Measurements from ENCODE around the gene TMEM129.

Gene TMEM129

DNA sequence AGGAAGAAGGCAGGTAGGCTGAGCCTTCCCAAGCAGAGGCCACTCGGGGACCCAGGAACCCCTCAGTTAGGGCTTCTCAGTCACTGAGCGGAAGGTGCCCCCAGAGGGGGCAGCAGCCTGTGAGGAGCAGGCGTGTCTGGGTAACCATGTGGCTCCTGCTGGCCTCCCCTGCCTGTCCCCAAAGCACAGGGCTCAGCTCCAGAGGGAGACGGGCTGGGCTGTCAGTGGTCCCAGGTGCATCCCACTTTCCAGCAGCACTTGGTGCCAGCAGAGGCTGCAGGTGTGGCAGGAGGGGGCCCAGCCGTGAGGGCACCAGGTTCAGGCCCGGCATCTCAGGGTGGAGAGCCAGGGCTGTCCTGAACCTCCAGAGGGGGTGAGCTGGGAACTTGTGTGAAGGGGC lies 22.9 kb upstream of the TMEM129 start:
- DNase-seq: no peak

DNA sequence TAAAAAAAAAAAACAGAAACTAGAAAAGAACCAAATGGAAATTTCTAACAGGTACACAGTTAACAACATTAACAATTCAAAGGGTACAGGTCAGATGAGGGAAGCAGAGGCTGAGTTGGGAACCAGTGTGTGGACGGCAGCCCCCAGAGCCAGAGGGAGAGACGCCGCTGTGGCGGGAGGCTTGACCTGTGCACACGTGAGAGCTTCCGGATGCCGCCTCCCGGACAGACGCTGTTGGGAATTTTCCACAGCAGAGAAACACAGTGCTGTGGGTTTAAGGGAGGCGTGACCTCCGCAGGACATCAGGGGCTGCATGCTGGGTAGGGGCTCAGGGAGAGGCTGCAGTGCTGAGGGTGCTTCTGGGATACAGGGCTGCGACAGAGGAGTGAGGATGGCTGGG lies 22.4 kb upstream of the TMEM129 start:
- no peak for DNase-seq

GRCh38 chr4:1741208-1741607 lies 20.1 kb upstream of the TMEM129 start:
- DNase-seq: no peak

DNA sequence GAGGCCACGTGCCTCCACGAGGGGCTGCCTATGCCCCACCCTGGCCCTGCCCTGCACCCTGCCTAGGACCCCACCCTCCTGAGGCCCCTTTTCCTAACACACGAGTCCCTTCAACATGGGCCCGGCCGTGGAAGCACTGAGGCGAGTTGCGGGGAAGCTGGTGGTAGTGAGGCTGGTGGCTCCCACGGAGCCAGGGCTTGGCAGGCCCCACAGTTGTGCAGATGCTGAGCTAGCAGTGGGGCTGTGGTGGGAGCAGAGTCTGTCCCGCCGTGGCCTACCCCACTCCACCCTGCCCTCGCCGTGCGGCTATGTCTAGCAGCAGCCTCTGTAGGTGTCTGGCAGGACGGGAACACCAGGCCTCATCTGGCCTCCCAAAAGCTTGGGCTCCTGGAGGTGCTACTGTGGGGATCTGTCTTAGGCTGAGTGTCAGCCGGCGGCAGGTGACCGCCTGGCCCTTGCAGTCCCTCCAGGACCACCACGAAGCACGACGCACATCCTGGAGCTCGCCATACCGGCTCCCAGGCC lies 19.0 kb upstream of the TMEM129 start:
- DNase-seq: no peak

DNA sequence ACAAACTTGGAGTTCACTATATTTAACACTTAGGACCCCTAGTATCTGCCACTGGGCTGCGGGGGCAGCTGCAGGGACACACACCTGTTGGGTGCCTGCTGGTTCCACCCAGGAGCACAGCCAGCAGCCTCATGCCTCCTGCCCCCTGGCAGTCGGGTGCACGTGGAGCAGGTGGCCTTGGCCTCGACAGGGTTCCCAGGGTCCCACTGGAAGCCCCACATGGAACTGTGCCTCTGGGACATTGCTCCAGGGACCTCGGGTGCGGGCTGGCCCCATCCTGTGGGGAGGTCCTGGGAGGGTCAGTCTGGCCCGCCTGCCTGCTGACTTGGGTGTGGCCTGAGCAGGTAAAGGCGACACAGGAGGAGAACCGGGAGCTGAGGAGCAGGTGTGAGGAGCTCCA lies 18.2 kb upstream of the TMEM129 start:
- no peak for DNase-seq

GRCh38 chr4:1738410-1738809 lies 17.3 kb upstream of the TMEM129 start:
- DNase-seq: no peak

GRCh38 chr4:1737666-1738065 lies 16.5 kb upstream of the TMEM129 start:
- DNase-seq: no peak

DNA sequence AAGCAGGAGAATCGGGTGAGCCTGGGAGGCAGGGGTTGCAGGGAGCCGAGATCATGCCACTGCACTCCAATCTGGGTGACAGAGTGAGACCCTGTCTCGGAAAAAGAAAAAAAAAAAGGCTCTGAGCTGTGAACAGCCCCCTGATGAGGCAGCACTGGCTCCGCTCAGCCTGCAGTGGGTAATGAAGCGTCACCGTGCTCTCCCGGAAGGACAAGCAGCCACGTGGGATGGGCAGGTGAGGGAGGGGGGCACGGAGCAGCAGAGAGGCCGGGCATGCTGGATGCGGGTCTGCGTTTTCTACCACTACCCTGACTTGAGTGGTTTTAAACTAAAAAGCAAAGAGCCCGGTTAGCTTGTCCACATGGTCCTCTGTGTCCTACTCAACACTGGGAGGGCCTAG lies 15.7 kb upstream of the TMEM129 start:
- no peak for DNase-seq

DNA sequence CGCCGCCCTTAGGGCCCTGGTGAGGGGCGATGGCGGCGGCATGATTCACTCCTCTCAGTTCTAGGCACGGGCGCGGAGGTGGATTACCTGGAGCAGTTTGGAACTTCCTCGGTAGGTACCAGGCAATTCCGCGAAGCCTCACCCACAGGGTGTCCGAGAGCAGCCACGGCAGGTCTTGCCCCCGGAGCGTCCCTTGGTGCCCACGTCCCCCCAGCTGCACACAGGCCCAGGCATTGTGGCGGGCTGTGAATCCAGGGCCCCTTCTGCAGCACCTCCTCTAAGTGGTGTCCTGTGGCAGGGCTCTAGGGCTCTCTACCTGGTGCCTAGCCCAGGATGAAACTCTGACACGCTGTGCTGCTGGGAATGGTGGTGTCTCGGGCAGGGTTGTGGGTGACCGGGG lies 14.1 kb upstream of the TMEM129 start:
- DNase-seq: no peak

- DNase-seq: no peak
Observed at GRCh38 chr4:1732911-1733310, 11.8 kb upstream of the TMEM129 start.

GRCh38 chr4:1731180-1731579 lies 10.1 kb upstream of the TMEM129 start:
- DNase-seq: no peak

- no peak for DNase-seq
Observed at GRCh38 chr4:1730532-1731135, 9.5 kb upstream of the TMEM129 start.

DNA sequence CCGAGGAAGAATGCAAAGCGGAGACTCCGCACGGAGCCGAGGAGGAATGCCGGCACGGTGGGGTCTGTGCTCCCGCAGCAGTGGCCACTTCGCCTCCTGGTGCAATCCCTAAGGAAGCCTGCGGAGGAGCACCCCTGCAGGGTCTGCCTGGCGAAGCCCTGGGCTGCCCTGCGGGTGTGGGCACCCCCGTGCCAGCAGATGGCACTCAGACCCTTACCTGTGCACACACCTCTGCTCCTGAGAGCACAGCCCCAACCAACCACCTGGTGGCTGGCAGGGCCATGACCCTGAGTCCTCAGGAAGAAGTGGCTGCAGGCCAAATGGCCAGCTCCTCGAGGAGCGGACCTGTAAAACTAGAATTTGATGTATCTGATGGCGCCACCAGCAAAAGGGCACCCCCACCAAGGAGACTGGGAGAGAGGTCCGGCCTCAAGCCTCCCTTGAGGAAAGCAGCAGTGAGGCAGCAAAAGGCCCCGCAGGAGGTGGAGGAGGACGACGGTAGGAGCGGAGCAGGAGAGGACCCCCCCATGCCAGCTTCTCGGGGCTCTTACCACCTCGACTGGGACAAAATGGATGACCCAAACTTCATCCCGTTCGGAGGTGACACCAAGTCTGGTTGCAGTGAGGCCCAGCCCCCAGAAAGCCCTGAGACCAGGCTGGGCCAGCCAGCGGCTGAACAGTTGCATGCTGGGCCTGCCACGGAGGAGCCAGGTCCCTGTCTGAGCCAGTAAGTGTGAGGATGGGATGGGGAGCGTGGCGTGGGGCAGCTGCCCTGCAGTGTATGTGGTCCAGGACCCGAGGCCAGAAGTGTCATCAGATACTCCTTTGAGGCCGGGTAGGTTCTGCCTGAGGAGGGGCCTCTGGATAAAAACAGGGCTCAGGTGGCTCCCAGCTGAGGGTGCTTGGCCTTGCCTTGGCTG lies 7.2 kb upstream of the TMEM129 start:
- DNase-seq: no peak

GRCh38 chr4:1727117-1728031 lies 6.3 kb upstream of the TMEM129 start:
- DNase-seq: peak; percentile 65

- DNase-seq: peak; percentile 75
Observed at GRCh38 chr4:1726146-1726934, 5.2 kb upstream of the TMEM129 start.

DNA sequence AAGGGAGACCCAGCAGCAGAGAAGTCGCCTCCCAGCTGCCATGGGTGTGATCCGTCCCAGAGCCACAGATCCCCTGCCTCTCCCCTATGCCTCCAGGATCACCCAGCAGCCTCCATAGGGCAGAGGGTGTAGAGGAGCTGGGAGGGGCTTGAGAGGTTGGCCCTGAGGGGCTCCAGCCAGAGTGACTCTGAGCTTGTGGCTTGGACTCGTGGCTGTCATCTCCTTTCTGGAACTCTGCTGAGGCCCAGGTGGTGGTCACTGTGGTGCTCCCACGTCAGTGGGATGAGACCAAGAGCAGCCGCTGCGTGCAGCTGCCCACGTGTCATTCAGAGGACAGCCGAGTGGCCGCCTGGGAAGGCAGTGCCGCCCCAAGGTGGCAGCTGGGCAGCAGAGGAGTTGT lies 4.4 kb upstream of the TMEM129 start:
- no peak for DNase-seq

GRCh38 chr4:1723131-1723801 lies 2.1 kb upstream of the TMEM129 start:
- DNase-seq: no peak

- DNase-seq: no peak
Observed at GRCh38 chr4:1722551-1723118, 1.5 kb upstream of the TMEM129 start.

- DNase-seq: no peak
Observed at GRCh38 chr4:1721666-1722550, 785 bp upstream of the TMEM129 start.

Data from fibroblast of upper back skin (primary cell).